ENCODE results near the gene FKBP14. TPM values are rescaled to one million over a fixed set of nuclear protein-coding genes. Genes with fewer than 3 reads are reported as not detected.

The FKBP14 gene
- total and polyA plus RNA-seq, 2 of the 8 experiments (the other 6 are each of a cell fraction or from before 2014, with no cell fraction given) = 3.2 to 20.7 TPM

- DNase-seq (ENCODE audit: low read depth in 1 of 2, low spot score in 2 of 2) = no peak
- peaks cover 3 to 16% of the 10 kb centered on the region in 2 experiments for H4K20me1 ChIP-seq (replicated peaks in 1 of 2; ENCODE audit: control insufficient read depth in 1 of 2, insufficient read depth in 2 of 2, low read length in 2 of 2)
- peaks cover 8 to 76% of the 10 kb centered on the region in 2 experiments for H3K79me2 ChIP-seq (ENCODE audit: control insufficient read depth in 1 of 2, insufficient read depth in 2 of 2, low read length in 2 of 2)
- no peak overlapping the region for H3K18ac ChIP-seq (ENCODE audit: extremely low read depth, low read length)
- FAIRE-seq = no peak
- ChIA-PET CTCF (ENCODE audit: partially characterized antibody) (interaction anchor here (2.2 kb wide), 1 partner anchor 9 kb away, joined by 9 read pairs; no protein-coding TSS in a partner anchor), POLR2A (ENCODE audit: partially characterized antibody) (no interaction called here)
- H3K14ac ChIP-seq (ENCODE audit: insufficient read length) = no peak overlapping the region
- no peak overlapping the region for H2BK20ac ChIP-seq (ENCODE audit: low read length)
- 89% methylated on average over 4 of the region's 4 CpGs; no CpG with 5 or more reads in 1 of the 2 experiments for WGBS, 2 experiments (ENCODE audit: extremely low coverage in 1 of 2, insufficient coverage in 1 of 2, insufficient read length in 1 of 2, insufficient replicate concordance in 2 of 2, low coverage in 1 of 2, low lambda C conversion rate in 2 of 2, missing lambda C conversion rate in 1 of 2)
- H3K4me2 ChIP-seq (ENCODE audit: insufficient read depth in 1 of 2, low read depth in 2 of 2, low read length in 2 of 2) = no peak overlapping the region
- no peaks in the 10 kb centered on the region for H3K27me3 ChIP-seq (replicated peaks in 1 of 4; ENCODE audit: control insufficient read depth in 3 of 4, extremely low read depth in 1 of 4, insufficient read depth in 3 of 4, low read length in 3 of 4)
- H4K8ac ChIP-seq (ENCODE audit: extremely low read depth, insufficient read depth, low read length) = no peak overlapping the region
- H3K36me3 ChIP-seq (ENCODE audit: control insufficient read depth in 2 of 4, insufficient read depth in 4 of 4, low read length in 3 of 4) = no peaks in the 10 kb centered on the region
- no peak overlapping the region for H2BK120ac ChIP-seq (replicated peaks; ENCODE audit: low read depth, low read length)
- H4K91ac ChIP-seq (replicated peaks; ENCODE audit: insufficient read length, low read length) = no peak overlapping the region
- no peak overlapping the region for H3K9ac ChIP-seq (replicated peaks in 1 of 4; ENCODE audit: extremely low read depth in 1 of 4, low read depth in 3 of 4, low read length in 3 of 4)
- H3K23ac ChIP-seq (ENCODE audit: insufficient read length) = no peak overlapping the region
- peaks cover 4% of the 10 kb centered on the region; the same call in 1 of the 2 replicates for H3K79me1 ChIP-seq (ENCODE audit: low read depth, low read length)
- peaks cover 0 to 10% (median 4%) of the 10 kb centered on the region in 4 experiments; a peak in 5 of 7 replicates for H3K4me1 ChIP-seq (replicated peaks in 1 of 4; ENCODE audit: control insufficient read depth in 3 of 4, insufficient read depth in 4 of 4, low read length in 3 of 4)
- no peaks in the 10 kb centered on the region for H3K9me3 ChIP-seq (ENCODE audit: insufficient read depth in 2 of 2, low read depth in 1 of 2, low read length in 1 of 2)
- no peak overlapping the region for H2AK5ac ChIP-seq (ENCODE audit: low read depth, low read length)
- no peak overlapping the region for H3K27ac ChIP-seq (ENCODE audit: low read depth, low read length)
- no peak overlapping the region for H3K4me3 ChIP-seq (ENCODE audit: extremely low read depth in 1 of 4, insufficient read depth in 2 of 4, low read depth in 3 of 4, low read length in 4 of 4)
- H3K23me2 ChIP-seq (ENCODE audit: low read depth, low read length) = peaks cover 5% of the 10 kb centered on the region
- H4K5ac ChIP-seq (ENCODE audit: insufficient read length, low read depth, low read length) = no peak overlapping the region
- no peak overlapping the region for H2BK5ac ChIP-seq (ENCODE audit: low read depth, low read length)
- H3K4ac ChIP-seq (replicated peaks; ENCODE audit: insufficient read length, low read depth, low read length) = no peak overlapping the region
- no peak overlapping the region for H2AFZ ChIP-seq (ENCODE audit: low read length)
- no peak overlapping the region for H2BK15ac ChIP-seq (ENCODE audit: low read length)
- no peak overlapping the region for H3K56ac ChIP-seq (replicated peaks; ENCODE audit: insufficient read length, low read depth, low read length)
- H2BK12ac ChIP-seq (ENCODE audit: low read depth, low read length) = no peak overlapping the region
- TF ChIP-seq SIRT6 (IDR thresholded peaks at IDR 0.05; ENCODE audit: low read length) = no peak
Observed at GRCh38 chr7:30032310-30033125, 6.0 kb upstream of the FKBP14 start.

All from H1 (cell line).